ENCODE measurements around the gene SDHB. TPM values are rescaled to one million over a fixed set of nuclear protein-coding genes. Genes with fewer than 3 reads are reported as not detected.

The SDHB gene
- total and polyA plus RNA-seq, 2 of the 13 experiments (the other 11 are each of a cell fraction or from before 2014, with no cell fraction given) = 136 to 142 TPM

DNA sequence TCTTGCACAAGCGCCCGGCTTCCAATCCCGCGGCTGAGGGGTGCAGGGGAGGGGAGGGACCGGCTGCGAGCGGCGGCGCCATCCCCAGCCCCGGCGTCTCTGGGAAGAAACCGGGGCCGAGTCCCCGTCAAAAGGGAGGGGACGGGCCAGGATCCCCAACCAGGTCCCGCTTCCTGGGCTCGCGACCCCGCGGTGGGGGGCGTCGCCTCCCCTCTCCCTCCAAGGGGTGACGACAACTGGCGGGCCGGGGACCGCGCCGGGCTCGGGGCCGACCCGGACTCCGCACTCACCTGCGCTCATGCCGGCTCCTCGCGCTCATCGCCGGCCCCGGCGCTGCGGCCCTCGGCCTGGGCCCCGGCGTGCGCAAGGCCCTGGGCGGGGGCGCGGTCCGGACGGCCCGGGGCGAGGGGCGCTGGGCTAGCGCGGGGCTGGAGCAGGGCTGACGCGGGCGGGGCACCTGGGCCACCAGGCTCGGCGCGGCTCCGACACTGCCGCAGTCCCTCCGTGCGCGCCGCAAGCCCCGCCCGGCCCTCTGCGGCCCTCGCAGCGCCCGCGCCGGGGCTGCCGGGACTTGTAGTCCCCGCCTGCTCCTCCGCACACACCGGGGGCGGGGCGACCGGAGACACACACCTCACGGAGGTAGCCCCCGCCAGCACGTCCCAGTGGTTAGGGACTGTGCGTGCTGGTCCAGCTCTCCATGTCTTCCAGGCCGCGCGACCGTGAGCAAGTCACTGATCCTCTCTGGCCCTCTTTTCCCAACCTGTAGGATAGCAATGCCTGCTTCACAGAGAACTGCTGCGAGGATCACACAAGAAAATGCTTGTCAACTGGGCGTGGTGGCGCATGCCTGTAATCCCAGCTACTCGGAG lies 42.2 kb downstream of the SDHB start, which contains the start of gene ATP13A2:
Gene ATP13A2 (minus strand): TSS at position 490 of the 869 bp plus-strand sequence. CDS start 190 bp downstream, at position 300.
- no TSS peak for BruUV-seq (replicated peaks)
- DNase-seq (ENCODE audit: low spot score) (peak; percentile 75), FAIRE-seq (no peak), ATAC-seq (peak; percentile 96)
- POLR2A ChIA-PET = no interaction called here
- peak within 1 kb of the TSS; percentile 67 for H2AFZ ChIP-seq (ENCODE audit: low read length)
- H4K20me1 ChIP-seq (ENCODE audit: insufficient read depth, low read length) = no peaks in the 10 kb centered on the region
- no peaks in the 10 kb centered on the region for H3K27me3 ChIP-seq (ENCODE audit: control insufficient read depth in 1 of 2, insufficient read depth in 2 of 2, low read length in 2 of 2)
- CTCF ChIA-PET (ENCODE audit: low intra/inter-chr PET ratio, low total read pairs) = no interaction called here
- no peaks in the 10 kb centered on the region for H3K9me3 ChIP-seq (ENCODE audit: low read length)
- H3K9ac ChIP-seq (ENCODE audit: insufficient read depth, low read depth, low read length) = peak within 1 kb of the TSS; percentile 70
- H3K4me2 ChIP-seq (ENCODE audit: low read depth, low read length) = peak within 1 kb of the TSS; percentile 99
- no peaks in the 10 kb centered on the region for H3K36me3 ChIP-seq (replicated peaks in 1 of 2; ENCODE audit: control insufficient read depth in 1 of 2, insufficient read depth in 2 of 2, low read length in 2 of 2)
- 1% methylated on average over 15 of the region's 94 CpGs for WGBS (ENCODE audit: low lambda C conversion rate)
- H3K4me3 ChIP-seq (replicated peaks in 1 of 3; ENCODE audit: insufficient read depth in 1 of 3, low read depth in 2 of 3, low read length in 3 of 3) = peak within 1 kb of the TSS; percentile 56 to 87 (median 65)
- in situ Hi-C loops (cut with HindIII; ENCODE audit: extremely low pct_ligation_motif_present, low pct_unique_long_range_greater_than_20kb) (no loop called here), intact Hi-C loops (cut with micrococcal nuclease; ENCODE audit: unreplicated experiment) (no loop called here)
- H3K79me2 ChIP-seq (ENCODE audit: insufficient read depth, low read length) = no peaks in the 10 kb centered on the region
- H3K27ac ChIP-seq (ENCODE audit: extremely low read length, insufficient read depth, low read length) = no peak within 1 kb of the TSS
- H3K4me1 ChIP-seq (ENCODE audit: insufficient read depth, low read length) = peaks cover 46% of the 10 kb centered on the region
- TF ChIP-seq EED (CRISPR knock-in tag; IDR thresholded peaks at IDR 0.05) (no peak), ZMYM2 (CRISPR knock-in tag; IDR thresholded peaks at IDR 0.05) (no peak), U2AF2 (IDR thresholded peaks at IDR 0.05; ENCODE audit: low read depth, low read length) (no peak), ERF (CRISPR knock-in tag; IDR thresholded peaks at IDR 0.05) (peak; percentile 17; the same call in 1 of the 2 replicates), TBL1XR1 (IDR thresholded peaks at IDR 0.05; ENCODE audit: borderline replicate concordance, low read length, partially characterized antibody) (no peak), SRSF4 (IDR thresholded peaks at IDR 0.05; ENCODE audit: low read depth, low read length, poor library complexity, severe bottlenecking) (no peak), SMAD3 (CRISPR knock-in tag; IDR thresholded peaks at IDR 0.05) (0 out of 2 replicates have a peak, but pooled peaks have one; percentile 30), YY1 (IDR thresholded peaks at IDR 0.05; ENCODE audit: insufficient read depth, insufficient replicate concordance, low read depth, low read length) (peak; percentile 80), POLR2AphosphoS2 (IDR thresholded peaks at IDR 0.05; ENCODE audit: low read depth, low read length) (no peak)
- TF ChIP-seq, protein P1, sequence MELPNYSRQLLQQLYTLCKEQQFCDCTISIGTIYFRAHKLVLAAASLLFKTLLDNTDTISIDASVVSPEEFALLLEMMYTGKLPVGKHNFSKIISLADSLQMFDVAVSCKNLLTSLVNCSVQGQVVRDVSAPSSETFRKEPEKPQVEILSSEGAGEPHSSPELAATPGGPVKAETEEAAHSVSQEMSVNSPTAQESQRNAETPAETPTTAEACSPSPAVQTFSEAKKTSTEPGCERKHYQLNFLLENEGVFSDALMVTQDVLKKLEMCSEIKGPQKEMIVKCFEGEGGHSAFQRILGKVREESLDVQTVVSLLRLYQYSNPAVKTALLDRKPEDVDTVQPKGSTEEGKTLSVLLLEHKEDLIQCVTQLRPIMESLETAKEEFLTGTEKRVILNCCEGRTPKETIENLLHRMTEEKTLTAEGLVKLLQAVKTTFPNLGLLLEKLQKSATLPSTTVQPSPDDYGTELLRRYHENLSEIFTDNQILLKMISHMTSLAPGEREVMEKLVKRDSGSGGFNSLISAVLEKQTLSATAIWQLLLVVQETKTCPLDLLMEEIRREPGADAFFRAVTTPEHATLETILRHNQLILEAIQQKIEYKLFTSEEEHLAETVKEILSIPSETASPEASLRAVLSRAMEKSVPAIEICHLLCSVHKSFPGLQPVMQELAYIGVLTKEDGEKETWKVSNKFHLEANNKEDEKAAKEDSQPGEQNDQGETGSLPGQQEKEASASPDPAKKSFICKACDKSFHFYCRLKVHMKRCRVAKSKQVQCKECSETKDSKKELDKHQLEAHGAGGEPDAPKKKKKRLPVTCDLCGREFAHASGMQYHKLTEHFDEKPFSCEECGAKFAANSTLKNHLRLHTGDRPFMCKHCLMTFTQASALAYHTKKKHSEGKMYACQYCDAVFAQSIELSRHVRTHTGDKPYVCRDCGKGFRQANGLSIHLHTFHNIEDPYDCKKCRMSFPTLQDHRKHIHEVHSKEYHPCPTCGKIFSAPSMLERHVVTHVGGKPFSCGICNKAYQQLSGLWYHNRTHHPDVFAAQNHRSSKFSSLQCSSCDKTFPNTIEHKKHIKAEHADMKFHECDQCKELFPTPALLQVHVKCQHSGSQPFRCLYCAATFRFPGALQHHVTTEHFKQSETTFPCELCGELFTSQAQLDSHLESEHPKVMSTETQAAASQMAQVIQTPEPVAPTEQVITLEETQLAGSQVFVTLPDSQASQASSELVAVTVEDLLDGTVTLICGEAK (IDR thresholded peaks at IDR 0.05) = no peak
- TF ChIP-seq, protein P1 (CRISPR knock-in tag; IDR thresholded peaks at IDR 0.05) = no peak

Data from HepG2 (cell line).